Heart left ventricle (tissue), 13 donors: Measurements from ENCODE around the gene NT5E.
"Not testable (repeated sequence)": the region's sequence is repeated elsewhere in the genome, so short reads cannot be mapped to it uniquely, and the experiment has no call there.

Source experiments
- POLR2A ChIP-seq, 2 donors: fragments of 450-650 bp; IDR thresholded peaks; one replicate each; pipeline ENCODE4 v1.6.1; 2017; ENCODE audit warnings: antibody characterized with exemption in 2 of 2, mild to moderate bottlenecking in 2 of 2, moderate library complexity in 2 of 2
- TF ChIP-seq, protein P1 (sequence below), 12 donors: fragments of 200-600 bp; sonication (generic) in 4 of 12; IDR thresholded peaks; one replicate each; pipeline versions ENCODE4 v1.5.0 to v1.8.0; 2018 to 2022; ENCODE audit warnings: antibody characterized with exemption in 12 of 12, mild to moderate bottlenecking in 5 of 12
- donor health status: ischemic (EF 13 %, LVEDD 7.1; RV severe dilation, severe dysfunction).
- donor health status: DM: no; HTN: yes; CAD: no.
- donor health status: DM: no; HTN: no; CAD: no.
- donor health status: ischemic (EF 25% LVEDD 6.9; RV normal size, moderate dysfunction).
- donor health status: ischemic (EF 25% LVEDD 5.7; RV mildly dilated, moderate dysfunction).
- donor health status: ischemic (EF 35%, LVEDD 5.7; RV mildly dilated, moderate dysfunction).
- donor health status: nonischemic (EF 11% LVEDD 7.7; RV severe dilation, severe dysfunction).
- donor health status: DM: yes; HTN: yes; CAD: no.
- donor health status: PGD.
- donor health status: ischemic (EF 29% LVEDD 5.4; RV normal size, mild dysfunction).
- donor health status: nonischemic (EF 23%, LVEDD 6.1; RV moderate dilation, normal function).

DNA sequence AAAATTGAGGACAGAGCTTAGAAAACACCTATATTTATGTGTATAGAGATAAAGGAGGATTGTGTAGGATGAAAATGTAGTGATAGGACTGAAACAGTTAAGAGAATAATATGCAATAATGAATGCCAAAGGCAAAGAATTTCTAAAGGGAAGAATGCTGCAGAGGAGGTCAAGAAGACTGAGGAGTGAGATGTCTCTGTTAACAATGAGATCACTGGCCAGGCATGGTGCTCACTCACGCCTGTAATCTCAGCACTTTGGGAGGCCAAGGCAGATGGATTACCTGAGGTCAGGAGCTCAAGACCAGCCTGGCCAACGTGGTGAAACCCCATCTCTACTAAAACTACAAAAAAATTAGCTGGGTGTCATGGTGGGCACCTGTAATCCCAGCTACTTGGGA is 74.4 kb downstream of the NT5E start:
- TF ChIP-seq POLR2A (IDR thresholded peaks at IDR 0.05) = not testable (repeated sequence)
- TF ChIP-seq, protein P1, sequence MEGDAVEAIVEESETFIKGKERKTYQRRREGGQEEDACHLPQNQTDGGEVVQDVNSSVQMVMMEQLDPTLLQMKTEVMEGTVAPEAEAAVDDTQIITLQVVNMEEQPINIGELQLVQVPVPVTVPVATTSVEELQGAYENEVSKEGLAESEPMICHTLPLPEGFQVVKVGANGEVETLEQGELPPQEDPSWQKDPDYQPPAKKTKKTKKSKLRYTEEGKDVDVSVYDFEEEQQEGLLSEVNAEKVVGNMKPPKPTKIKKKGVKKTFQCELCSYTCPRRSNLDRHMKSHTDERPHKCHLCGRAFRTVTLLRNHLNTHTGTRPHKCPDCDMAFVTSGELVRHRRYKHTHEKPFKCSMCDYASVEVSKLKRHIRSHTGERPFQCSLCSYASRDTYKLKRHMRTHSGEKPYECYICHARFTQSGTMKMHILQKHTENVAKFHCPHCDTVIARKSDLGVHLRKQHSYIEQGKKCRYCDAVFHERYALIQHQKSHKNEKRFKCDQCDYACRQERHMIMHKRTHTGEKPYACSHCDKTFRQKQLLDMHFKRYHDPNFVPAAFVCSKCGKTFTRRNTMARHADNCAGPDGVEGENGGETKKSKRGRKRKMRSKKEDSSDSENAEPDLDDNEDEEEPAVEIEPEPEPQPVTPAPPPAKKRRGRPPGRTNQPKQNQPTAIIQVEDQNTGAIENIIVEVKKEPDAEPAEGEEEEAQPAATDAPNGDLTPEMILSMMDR (IDR thresholded peaks at IDR 0.05) = not testable (repeated sequence)
